ENCODE data around the gene KIRREL3. TPM values are rescaled to one million over a fixed set of nuclear protein-coding genes. Genes with fewer than 3 reads are reported as not detected.

Gene KIRREL3
- polyA plus RNA-seq, 1 of the 3 experiments (the other 2 are of a cell fraction), result 3.7 TPM

GRCh38 chr11:126468102-126468521 is 532.5 kb downstream of the KIRREL3 start:
- 100% methylated on average over 1 of the region's 7 CpGs for WGBS (ENCODE audit: low lambda C conversion rate)
- Histone ChIP-seq H3K4me3 (ENCODE audit: low read depth in 2 of 2, low read length in 1 of 2) (no peak overlapping the region), H3K4me1 (ENCODE audit: control insufficient read depth in 1 of 2, insufficient read depth in 2 of 2, low read depth in 1 of 2, low read length in 1 of 2) (peaks cover 8 to 16% of the 10 kb centered on the region in 2 experiments; a peak in 2 of 4 replicates), H3K79me2 (ENCODE audit: insufficient read depth) (no peaks in the 10 kb centered on the region), H3K9ac (no peak overlapping the region), H2AFZ (ENCODE audit: low read depth) (no peak overlapping the region), H3K27ac (ENCODE audit: low read depth in 2 of 2, low read length in 1 of 2) (no peak overlapping the region), H4K20me1 (ENCODE audit: insufficient read depth) (no peaks in the 10 kb centered on the region), H3K27me3 (ENCODE audit: insufficient read depth) (no peaks in the 10 kb centered on the region), H3K9me2 (no peaks in the 10 kb centered on the region), H3K36me3 (replicated peaks in 1 of 2; ENCODE audit: control insufficient read depth in 1 of 2, insufficient read depth in 2 of 2, low read length in 1 of 2) (no peaks in the 10 kb centered on the region), H3K9me3 (no peaks in the 10 kb centered on the region), H3K4me2 (no peak overlapping the region), H3F3A (replicated peaks; ENCODE audit: insufficient read depth) (no peaks in the 10 kb centered on the region)
- CTCF ChIA-PET, result interaction anchor here (0.8 to 9.2 kb wide), 5 partner anchors 9 to 26 kb away, joined by 3 to 78 read pairs (median 9); no protein-coding TSS in a partner anchor
- no peak for DNase-seq
- TF ChIP-seq RAD21 (IDR thresholded peaks at IDR 0.05; ENCODE audit: low read length) (no peak), POLR2AphosphoS5 (IDR thresholded peaks at IDR 0.05; ENCODE audit: low read depth, low read length) (no peak), FOXJ3 (CRISPR knock-in tag; IDR thresholded peaks at IDR 0.05) (no peak), CTCF (IDR thresholded peaks at IDR 0.05) (no peak), ELF1 (IDR thresholded peaks at IDR 0.05) (no peak), SMC3 (IDR thresholded peaks at IDR 0.05; ENCODE audit: low read depth, low read length) (no peak), GABPA (IDR thresholded peaks at IDR 0.05; ENCODE audit: low read depth) (no peak), PBX3 (IDR thresholded peaks at IDR 0.05) (no peak), TAF1 (IDR thresholded peaks at IDR 0.05; ENCODE audit: borderline replicate concordance, low read depth, low read length) (no peak), NRF1 (IDR thresholded peaks at IDR 0.05; ENCODE audit: low read depth, low read length) (no peak), ZBTB33 (IDR thresholded peaks at IDR 0.05; ENCODE audit: borderline replicate concordance, low read depth) (no peak), NFIC (IDR thresholded peaks at IDR 0.05; ENCODE audit: borderline replicate concordance) (no peak), TEAD4 (IDR thresholded peaks at IDR 0.05; ENCODE audit: borderline replicate concordance, insufficient read depth) (no peak), GATA2 (CRISPR knock-in tag; IDR thresholded peaks at IDR 0.05) (no peak), MXI1 (IDR thresholded peaks at IDR 0.05; ENCODE audit: low read depth, low read length) (no peak)
- POLR2A ChIA-PET, result no interaction called here

Measured in SK-N-SH (cell line).